Mucosa of gallbladder (tissue), 1 donor: ENCODE measurements around the gene DNAI4. TPM values are rescaled to one million over a fixed set of nuclear protein-coding genes. Genes with fewer than 3 reads are reported as not detected.
"Not testable (repeated sequence)": the region's sequence is repeated elsewhere in the genome, so short reads cannot be mapped to it uniquely, and the experiment has no call there.

Source experiments
- DNase-seq: peaks from one replicate; pipeline ENCODE4 v3.0.0-alpha.2; 2020; ENCODE audit warnings: low spot score
- total RNA-seq: library from RNA; stranded (reverse); gene quantifications from one replicate; pipeline ENCODE4 v1.2.1, GENCODE V29; 2021
- donor health status: DM: no; HTN: no; CAD: no.

The DNAI4 gene
- total RNA-seq, 1 donor from 2014 or later, result 17.1 TPM

DNA sequence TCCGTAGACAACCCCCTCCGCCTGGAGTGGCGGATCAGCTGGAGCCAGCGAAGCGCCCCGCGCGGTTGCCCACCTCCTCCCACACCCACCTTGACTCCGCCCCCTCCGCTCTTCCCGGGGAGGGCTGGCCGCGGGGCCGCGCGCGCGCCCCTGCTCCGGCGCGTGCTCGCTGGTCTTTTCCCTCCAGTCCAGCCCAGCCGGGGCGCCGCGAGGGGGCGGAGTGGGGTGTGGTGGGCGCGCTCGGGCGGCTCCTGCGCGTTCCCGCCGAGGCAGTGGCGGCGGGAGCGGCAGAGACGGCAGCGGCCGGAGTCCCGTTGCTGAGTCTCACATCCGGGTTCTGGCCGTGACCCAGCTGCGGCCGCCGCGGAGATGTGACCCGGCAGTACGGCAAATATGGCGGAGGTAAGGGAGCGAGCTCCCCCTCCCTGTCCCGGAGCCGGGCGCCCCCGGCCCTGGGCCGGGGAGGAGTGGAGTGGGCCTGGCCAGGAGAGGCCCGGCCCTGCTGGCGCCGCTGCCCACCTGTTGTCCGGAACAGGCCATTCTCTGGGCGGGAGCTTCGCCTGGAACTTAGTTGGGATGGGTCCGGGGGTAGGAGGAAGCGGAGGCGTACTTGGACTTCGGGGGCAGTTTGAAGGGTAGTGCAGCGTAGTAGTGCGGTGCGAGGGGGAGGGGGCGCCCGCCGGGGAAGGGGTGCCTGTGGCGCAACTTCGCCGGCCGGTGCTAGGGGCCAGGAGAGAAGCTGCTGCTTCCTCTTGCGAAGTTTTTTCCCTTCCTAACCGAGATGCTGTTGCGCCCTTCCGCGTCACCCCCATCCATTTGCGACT is 5.6 kb upstream of the DNAI4 start:
- peak; percentile 94 for DNase-seq

DNA sequence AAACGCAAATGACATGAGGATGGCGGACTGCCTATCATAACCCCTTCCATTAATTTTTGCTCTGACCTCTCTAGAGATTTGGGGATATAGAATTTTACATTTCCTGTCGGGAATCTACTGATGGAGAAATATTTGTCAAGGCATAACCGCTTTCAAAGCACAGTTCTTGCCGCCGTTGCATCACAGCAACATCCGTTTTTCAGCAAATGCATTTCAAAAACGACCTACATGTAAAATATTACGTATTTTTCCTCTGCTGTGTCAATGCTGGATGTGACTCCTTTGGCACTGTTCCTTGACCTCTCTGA is 5.0 kb upstream of the DNAI4 start:
- DNase-seq, result no peak

DNA sequence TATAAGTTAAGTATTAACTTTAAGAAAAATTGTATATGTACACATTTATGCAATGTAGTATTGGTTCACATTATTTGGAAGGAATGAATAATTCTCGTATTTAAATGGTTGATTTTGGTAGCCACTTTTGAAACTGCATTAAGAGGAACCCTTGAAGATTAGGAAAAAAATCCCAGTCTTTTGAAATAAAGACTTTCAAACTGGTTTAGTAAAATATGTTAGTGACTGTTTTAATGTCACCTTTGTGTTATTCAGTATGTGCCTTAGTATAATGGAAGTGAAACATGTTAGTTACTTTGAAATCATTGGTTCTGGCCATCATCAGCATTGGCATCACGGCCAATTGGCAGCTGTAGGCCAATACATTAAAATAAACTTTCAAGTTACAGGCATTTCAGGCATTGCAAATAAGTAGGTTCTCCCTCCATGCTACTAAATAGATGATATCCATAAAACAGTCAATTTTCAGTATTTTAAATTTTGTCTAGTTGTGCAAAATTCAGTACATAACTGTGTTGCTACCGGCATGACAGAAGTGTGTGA is 4.6 kb upstream of the DNAI4 start:
- DNase-seq, result no peak

DNA sequence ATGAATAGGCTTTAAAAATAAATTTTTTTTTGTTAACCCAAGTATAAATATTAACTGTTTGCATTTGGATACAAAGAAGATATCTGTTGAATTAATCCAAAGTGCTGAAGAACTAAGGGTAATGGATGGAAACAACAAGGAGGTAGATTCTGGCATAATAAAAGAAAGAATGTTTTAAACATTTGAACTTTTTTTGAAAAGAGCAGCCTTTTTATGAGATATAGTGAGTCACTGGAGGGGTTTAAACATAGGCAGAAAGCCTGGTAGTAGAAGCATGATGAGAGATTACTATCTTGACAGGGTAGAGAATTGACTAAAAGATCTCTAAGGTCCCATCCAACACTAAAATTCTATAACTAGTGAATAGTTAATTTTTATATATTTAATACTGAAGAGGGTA is 2.9 kb upstream of the DNAI4 start:
- DNase-seq, result no peak

DNA sequence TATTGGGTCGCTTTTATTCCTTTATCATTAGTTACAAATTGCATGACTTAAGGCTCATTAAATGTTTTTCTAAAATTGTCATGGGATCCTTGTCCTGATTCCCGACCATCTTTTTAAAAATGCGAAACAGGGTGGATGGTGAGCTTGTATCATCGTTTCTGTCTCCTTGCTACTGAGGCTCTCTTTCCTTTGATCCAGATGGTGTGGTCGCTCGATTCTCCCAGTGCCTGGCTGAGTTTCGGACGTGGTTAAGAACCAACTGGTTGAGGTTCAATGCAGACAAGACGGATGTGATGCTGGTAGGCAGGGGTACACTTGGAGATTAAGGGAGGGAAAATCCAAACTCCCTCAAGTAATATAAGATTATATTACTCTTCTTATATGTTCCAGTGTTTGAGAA is 1.3 kb upstream of the DNAI4 start:
- DNase-seq, result no peak

DNA sequence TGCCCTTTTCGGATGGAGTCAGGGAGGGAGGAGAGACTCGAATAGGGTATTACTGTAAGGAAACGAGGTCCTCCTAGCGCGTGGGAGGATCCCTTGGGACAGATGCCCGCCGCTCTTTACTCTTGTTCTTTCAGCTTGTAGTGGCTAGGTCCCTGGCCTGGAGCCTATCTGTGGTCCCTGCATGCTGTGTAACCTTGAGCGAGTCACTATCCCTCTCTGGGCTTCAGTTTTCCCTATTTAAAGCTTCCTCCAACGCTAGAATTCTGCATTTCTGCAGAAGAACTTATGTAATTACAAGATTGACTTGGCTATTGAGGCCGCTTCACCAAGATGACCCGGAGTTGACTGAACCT is 878 bp upstream of the DNAI4 start:
- no peak for DNase-seq

DNA sequence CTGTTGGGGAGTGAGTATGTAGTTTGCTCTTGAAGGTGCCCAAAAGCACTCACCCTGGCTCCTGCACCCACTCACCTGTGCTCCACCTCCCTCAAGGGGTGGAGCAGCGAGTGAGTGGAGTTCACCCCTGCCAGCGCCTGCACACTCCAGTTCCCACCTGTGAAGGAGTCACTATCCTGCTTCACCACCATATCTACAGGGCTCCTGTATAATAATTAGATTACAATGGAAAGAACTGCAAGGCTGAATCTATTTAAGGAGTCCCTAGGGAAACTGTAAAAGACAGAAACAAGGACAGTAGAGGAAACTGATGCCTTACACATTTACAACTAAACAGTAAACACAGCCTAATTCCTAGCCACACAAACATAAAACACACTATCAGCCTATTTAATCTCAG is 4.1 kb downstream of the DNAI4 start:
- no peak for DNase-seq

DNA sequence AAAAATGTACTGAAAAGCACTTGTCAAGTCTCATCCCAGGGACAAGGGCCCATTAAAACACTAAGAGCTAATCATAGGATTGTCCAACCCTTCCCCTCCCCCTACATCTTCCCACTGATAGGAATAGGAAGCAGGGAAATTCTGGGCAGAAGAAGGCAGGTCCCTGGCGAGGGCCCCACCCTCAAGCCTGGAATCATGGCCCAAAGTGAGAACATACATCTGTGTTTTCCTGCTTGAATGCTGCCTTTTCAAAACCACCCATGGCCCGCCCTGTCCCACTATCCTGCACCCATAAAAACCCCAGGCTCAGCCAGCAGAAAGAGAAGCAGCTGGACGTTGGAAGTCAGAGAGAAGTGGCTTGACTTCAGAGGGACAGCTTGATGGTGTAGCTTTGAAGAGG is 4.8 kb downstream of the DNAI4 start:
- DNase-seq, result no peak

DNA sequence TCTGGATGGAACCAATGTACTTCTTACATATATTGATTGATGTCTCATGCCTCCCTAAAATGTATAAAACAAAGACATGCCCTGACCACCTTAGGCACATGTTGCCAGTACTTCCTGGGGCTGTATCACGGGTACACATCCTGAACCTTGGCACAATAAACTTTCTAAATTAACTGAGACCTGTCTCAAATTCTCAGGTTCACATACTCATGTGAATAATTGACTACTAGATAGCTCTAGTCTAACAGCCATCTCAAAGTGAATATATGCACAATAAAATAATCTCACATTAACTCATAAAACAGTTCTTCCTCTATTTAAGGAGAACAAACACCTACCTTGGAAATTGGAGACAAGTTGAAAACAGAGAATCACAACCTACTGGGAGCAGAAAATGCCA is 5.6 kb downstream of the DNAI4 start:
- no peak for DNase-seq

DNA sequence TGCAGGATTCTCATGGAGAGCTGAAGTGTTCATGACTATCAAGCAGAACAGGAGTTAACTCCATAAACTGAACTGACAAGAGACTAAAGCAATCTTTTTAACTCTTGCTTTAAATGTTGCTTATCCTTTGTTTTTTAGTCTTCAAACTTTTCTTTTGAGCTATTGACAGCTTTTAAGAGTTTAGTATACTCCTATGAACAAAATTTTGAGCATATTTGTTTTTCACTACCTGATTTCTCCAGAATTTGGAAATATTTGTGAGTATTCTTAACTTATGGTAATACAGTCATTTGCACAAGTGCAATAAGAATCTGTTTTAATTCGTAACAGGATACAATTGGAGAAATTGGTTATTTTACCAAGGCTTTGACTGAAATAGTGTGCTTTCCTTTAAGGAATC is 7.2 kb downstream of the DNAI4 start:
- no peak for DNase-seq

DNA sequence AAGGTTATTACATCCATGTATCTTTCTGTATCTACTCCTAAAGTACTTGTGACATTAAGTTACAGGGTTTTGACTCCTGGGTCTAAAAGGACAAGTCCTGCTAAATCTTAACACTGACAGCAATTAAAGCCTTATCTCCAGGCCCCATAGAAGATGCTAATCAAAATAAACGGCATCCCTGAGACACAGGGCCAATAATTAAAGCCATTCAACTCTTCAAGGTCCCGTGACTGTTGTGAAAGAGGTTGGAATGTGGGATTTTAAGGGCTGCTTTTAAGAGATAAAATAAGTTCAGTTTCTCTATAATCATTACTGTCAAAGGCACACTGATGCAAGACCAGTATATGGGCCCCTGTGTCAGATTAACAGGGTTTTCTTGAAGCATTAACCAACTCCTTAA is 8.3 kb downstream of the DNAI4 start:
- DNase-seq, result no peak

DNA sequence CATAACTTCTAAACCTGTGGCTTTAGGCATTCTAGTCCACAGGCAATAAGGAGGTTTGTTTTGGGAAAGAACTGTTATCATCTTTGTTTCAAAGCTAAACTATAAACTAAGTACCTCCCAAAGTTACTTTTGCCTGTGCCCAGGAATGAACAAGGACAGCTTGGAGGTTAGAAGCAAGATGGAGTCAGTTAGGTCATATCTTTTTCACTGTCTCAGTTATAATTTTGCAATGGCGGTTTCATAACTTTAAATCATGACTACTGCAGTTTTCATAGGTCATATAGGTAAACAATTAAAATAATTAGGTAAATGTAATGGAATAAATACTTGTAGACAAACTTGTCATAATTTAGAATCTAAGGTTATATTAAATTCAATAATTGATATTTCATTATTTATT is 9.5 kb downstream of the DNAI4 start:
- DNase-seq, result not testable (repeated sequence)

DNA sequence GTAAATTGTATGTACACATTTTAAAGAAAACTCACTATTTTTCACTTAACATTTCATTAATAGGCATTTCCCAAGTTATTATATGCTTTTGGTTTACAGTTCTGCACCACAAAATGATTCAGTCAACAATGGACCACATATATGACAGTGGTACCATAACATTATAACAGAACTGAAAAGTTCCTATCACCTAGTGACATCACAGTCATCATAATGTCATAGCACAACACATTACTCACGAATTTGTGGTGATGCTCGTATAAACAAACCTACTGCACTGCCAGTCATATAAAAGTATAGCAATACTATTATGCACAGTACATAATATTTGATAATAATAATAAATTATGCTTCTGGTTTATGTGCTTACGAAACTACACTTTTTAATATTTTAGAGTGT is 30.9 kb downstream of the DNAI4 start:
- no peak for DNase-seq

DNA sequence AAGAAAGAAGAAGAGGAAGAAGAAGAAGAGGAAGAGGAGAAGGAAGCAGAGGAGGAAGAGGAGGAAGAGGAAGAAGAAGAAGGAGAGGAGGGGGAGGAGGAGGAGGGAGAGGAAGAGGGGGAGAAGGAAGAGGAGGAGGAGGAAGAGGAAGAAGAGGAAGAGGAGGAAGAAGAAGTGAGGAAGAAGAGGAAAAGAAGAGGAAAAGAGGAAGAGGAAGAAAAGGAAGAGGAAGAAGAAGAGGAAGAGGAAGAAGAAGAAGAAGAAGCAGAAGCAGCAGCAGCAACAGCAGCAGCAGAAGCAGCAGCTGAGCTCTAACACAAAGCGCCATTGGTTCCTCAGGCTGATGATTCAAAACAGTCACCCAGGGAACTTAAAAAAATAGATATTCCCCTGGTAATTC is 34.0 kb downstream of the DNAI4 start:
- DNase-seq, result no peak

DNA sequence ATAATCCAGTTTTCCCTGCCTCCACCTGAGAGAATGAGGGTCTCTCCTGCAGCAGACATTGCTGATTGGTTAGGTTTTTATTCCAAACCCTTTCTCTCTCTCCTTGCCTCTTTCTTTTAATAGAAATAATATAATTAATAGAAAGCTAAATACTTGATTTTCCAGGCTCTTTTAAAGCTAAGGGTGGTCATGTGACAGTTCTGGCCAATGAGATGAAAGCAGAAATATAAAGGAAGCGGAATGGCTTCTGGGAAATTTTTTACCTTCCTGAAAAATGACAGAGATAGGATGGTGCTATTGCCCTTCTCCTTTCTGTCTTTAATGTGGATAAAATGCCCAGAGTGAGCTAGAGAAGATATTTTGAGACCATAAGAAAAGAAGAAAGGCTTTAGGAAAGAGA is 35.6 kb downstream of the DNAI4 start:
- no peak for DNase-seq

DNA sequence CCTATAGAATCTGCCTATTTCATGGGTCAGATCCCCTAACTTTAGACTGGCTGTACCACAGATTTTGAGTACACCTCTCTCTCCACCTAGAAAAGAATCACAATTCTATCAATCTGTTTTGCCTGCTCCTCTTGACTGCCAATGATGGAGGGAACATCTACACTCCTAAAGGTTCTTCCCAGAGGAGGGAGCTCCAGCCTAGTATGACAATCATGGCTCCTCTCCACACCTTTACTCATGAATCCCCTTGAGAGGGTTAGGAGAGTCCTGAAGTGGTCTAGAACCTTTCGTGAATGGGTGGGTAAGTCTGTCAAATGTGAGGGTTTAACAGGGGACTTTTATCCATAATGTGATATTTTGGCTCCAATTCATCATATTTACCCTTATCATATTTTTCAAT is 48.0 kb downstream of the DNAI4 start:
- no peak for DNase-seq

DNA sequence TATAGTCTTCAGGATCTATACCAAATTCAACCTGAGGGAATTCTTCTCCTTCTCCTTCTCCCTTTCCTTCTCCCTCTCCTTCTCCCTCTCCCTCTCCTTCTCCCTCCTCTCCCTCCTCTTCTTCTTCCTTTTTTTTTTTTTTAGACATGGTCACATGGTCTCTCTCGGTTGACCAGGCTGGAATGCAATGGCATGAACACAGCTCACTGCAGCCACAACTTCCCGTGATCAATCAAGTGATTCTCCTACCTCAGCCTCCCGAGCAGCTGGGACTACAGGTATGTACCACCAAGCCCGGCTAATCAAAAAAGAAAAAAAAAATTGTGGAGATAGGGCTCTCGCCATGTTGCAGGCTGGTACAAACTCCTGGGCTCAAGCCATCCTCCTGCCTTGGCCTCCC is 51.5 kb downstream of the DNAI4 start:
- no peak for DNase-seq

DNA sequence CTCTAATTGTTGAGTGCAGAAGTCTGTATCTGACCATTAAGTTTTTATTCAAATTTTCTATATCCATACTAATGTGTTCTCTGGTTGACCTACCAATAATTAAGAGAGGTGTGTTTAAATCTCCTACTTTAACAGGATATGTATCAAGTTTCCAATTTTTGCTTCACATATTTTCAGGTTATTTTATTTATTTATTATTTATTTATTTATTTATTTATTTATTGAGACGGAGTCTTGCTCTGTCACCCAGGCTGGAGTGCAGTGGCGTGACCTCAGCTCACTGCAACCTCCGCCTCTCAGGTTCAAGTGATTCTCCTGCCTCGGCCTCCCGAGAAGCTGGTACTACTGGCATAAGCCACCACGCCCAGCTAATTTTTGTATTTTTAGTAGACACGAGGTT is 52.6 kb downstream of the DNAI4 start:
- DNase-seq, result not testable (repeated sequence)

DNA sequence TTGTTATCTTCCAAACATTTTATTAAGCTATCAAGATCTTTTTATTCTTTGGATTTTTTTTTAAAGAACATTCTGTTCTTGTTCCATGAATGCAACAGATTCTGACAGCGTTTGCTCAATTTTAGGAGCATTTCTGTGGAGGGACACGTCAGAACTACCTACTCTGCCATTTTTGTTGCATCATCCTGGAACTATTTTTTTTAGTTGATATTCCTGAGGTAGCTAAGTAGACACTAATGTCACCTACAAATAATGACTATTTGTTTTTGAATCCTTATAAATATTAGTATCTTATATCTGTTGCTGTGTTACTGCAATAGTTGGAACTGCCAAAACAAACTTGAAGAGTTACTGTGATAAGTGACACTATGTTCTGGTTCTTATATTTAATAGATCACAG is 57.2 kb downstream of the DNAI4 start:
- DNase-seq, result no peak

DNA sequence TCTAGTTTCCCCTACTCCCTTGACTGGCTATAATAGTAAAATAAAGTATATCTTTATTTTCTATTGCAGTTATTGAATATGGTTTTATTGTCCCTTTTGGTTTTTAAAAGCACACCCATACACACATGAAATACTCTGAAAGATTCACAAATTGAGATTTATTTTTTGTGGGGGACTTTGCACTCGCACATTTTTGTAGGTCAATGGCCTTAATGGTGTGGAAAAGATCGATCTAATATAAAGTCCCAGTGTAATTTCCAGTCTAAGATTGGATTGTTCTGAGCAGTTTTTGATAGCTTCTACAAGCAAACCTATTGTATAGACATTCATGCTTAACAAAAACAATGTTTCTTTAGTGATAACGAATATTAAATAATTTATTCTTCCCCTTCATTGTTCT is 64.1 kb downstream of the DNAI4 start:
- no peak for DNase-seq

DNA sequence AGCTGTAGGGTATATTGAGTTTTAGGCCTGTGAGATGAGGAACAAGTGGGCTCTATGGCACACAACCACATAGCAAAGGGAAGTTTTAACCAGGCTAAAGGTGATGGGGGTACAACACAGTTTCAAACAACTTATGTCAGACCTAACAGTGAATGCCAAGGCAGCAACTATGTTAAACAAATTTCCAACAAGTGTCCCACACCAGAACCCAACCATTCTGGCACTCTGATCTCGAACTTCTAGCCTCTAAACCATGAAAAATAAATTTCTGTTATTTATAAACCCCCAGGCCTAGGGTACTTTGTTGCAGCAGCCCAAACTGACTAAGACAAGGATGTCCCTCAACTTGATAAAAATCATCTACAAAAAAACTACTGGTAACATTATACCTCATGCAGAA is 71.3 kb downstream of the DNAI4 start:
- DNase-seq, result no peak

DNA sequence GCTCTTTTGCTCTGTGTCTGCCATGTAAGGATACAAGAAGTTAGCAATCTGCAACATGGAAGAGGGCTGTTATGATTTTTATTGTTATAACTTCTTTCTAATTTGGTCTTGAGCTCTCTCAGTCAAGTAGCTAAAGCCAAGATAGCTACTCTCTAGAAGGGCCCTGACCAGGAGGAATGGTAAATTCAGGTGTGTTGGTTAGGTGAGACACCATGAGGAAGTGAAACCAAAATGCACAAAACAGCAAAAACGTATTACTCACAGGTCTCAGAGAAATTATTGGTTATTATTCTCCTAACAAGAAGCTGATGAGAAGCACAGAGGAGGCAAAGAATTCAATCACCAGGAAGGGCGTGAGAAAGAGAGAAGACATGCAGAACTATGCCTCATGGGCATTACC is 71.8 kb downstream of the DNAI4 start:
- DNase-seq, result no peak

DNA sequence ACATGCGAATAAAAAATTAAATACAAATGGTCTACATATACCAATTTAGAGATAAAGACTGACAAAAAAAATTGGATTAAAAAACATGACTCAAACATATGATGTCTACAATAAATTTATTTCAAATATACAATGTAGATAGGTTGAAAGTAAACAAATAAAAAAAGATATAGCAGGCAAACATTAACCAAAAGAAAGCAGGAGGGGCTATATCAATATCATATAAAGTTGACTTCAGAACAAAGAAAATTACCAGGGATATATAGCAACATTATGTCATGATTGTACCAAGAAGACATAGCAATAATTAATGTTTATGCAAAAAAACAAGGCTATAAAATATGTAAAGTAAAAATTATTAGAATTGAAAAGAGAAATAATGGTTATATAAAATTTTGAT is 73.7 kb downstream of the DNAI4 start:
- no peak for DNase-seq

DNA sequence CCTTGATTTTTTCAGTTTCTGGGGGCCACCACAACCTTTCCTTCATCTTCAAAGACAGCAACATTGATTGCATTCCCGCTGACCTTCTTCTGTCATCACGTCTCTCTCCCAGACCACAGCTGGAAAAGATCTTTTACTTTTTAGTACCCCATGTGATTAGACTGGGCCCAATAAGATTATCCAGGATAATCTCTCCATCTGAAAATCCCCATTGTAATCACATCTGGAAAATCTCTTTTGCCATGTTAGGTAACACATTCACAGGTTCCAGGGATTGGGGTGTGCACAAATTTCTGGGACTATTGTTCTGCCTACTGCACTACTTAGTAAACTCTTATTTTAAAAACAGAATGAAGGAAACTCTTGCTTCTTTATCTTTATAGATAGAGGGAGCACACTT is 76.5 kb downstream of the DNAI4 start:
- no peak for DNase-seq
